ENCODE measurements around the gene CEP290. TPM values are rescaled to one million over a fixed set of nuclear protein-coding genes. Genes with fewer than 3 reads are reported as not detected.

CEP290 gene
- total RNA-seq, 1 experiment from 2014 or later = 9.6 TPM

- peaks cover 29% of the 10 kb centered on the region for H3K36me3 Mint-ChIP-seq
- H3K27ac Mint-ChIP-seq = no peak overlapping the region
- H3K4me1 Mint-ChIP-seq = peaks cover 2% of the 10 kb centered on the region; the same call in 1 of the 2 replicates
- TF ChIP-seq GTF2I (CRISPR knock-in tag; conservative IDR thresholded peaks at IDR 0.05) = no peak
- TF ChIP-seq, protein P1, sequence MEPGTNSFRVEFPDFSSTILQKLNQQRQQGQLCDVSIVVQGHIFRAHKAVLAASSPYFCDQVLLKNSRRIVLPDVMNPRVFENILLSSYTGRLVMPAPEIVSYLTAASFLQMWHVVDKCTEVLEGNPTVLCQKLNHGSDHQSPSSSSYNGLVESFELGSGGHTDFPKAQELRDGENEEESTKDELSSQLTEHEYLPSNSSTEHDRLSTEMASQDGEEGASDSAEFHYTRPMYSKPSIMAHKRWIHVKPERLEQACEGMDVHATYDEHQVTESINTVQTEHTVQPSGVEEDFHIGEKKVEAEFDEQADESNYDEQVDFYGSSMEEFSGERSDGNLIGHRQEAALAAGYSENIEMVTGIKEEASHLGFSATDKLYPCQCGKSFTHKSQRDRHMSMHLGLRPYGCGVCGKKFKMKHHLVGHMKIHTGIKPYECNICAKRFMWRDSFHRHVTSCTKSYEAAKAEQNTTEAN (CRISPR knock-in tag; IDR thresholded peaks at IDR 0.05) = no peak
- TF ChIP-seq FOXP1 (CRISPR knock-in tag; IDR thresholded peaks at IDR 0.05; ENCODE audit: borderline replicate concordance) = no peak
- no peak for TF ChIP-seq MAX (CRISPR knock-in tag; IDR thresholded peaks at IDR 0.05)
- no peak for TF ChIP-seq NR3C1 (CRISPR knock-in tag; conservative IDR thresholded peaks at IDR 0.05; ENCODE audit: low read depth)
- TF ChIP-seq JUN (CRISPR knock-in tag; IDR thresholded peaks at IDR 0.05) = no peak
- TF ChIP-seq SOX15 (CRISPR knock-in tag; IDR thresholded peaks at IDR 0.05) = no peak
- TF ChIP-seq E2F1 (CRISPR knock-in tag; IDR thresholded peaks at IDR 0.05) = no peak
- TF ChIP-seq SP1 (CRISPR knock-in tag; conservative IDR thresholded peaks at IDR 0.05) = no peak
- TF ChIP-seq ZNF232 (CRISPR knock-in tag; IDR thresholded peaks at IDR 0.05) = no peak
- TF ChIP-seq FOXJ3 (CRISPR knock-in tag; IDR thresholded peaks at IDR 0.05; ENCODE audit: borderline replicate concordance) = no peak
- TF ChIP-seq ZNF425 (CRISPR knock-in tag; conservative IDR thresholded peaks at IDR 0.05) = no peak
- no peak for TF ChIP-seq ELF4 (CRISPR knock-in tag; IDR thresholded peaks at IDR 0.05; ENCODE audit: low read depth)
- TF ChIP-seq ZMAT4 (CRISPR knock-in tag; IDR thresholded peaks at IDR 0.05) = no peak
- no peak for TF ChIP-seq ATF1 (CRISPR knock-in tag; IDR thresholded peaks at IDR 0.05)
- TF ChIP-seq, protein P2, sequence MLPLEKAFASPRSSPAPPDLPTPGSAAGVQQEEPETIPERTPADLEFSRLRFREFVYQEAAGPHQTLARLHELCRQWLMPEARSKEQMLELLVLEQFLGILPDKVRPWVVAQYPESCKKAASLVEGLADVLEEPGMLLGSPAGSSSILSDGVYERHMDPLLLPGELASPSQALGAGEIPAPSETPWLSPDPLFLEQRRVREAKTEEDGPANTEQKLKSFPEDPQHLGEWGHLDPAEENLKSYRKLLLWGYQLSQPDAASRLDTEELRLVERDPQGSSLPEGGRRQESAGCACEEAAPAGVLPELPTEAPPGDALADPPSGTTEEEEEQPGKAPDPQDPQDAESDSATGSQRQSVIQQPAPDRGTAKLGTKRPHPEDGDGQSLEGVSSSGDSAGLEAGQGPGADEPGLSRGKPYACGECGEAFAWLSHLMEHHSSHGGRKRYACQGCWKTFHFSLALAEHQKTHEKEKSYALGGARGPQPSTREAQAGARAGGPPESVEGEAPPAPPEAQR (CRISPR knock-in tag; IDR thresholded peaks at IDR 0.05) = no peak
- TF ChIP-seq ZNF423 (CRISPR knock-in tag; IDR thresholded peaks at IDR 0.05) = no peak
- no peak for TF ChIP-seq CREB1 (CRISPR knock-in tag; IDR thresholded peaks at IDR 0.05)
- TF ChIP-seq PREB (CRISPR knock-in tag; IDR thresholded peaks at IDR 0.05; ENCODE audit: borderline replicate concordance) = no peak
- no peak overlapping the region for H3K4me3 Mint-ChIP-seq
- ChIA-PET CTCF (no interaction called here), POLR2A (no interaction called here)
- DNase-seq (ENCODE audit: low spot score) (no peak), ATAC-seq (no peak)
- no peaks in the 10 kb centered on the region for H3K27me3 Mint-ChIP-seq (ENCODE audit: low read depth)
- no peaks in the 10 kb centered on the region for H3K9me3 Mint-ChIP-seq
These were observed 31.0 kb upstream of the CEP290 start for GRCh38 chr12:88172844-88173407.

All from WTC11 (cell line).